Embryonic facial prominence (tissue), 1 donor: Measurements from ENCODE around the gene HENMT1.
"Not testable (repeated sequence)": the region's sequence is repeated elsewhere in the genome, so short reads cannot be mapped to it uniquely, and the experiment has no call there.

Source experiments
- DNase-seq: peaks from one replicate; pipeline ENCODE4 v3.0.0-alpha.2; 2016; ENCODE audit errors: extremely low spot score

HENMT1 gene

GRCh38 chr1:108671143-108671542, 10.2 kb upstream of the HENMT1 start:
- DNase-seq: no peak

GRCh38 chr1:108670131-108670773, 9.4 kb upstream of the HENMT1 start:
- no peak for DNase-seq

GRCh38 chr1:108669679-108670078, 8.8 kb upstream of the HENMT1 start:
- no peak for DNase-seq

- no peak for DNase-seq
These were observed 7.9 kb upstream of the HENMT1 start for GRCh38 chr1:108668777-108669176.

GRCh38 chr1:108667422-108667821, 6.5 kb upstream of the HENMT1 start:
- not testable (repeated sequence) for DNase-seq

GRCh38 chr1:108665771-108666170, 4.9 kb upstream of the HENMT1 start:
- DNase-seq: no peak

- no peak for DNase-seq
These were observed 4.2 kb upstream of the HENMT1 start for GRCh38 chr1:108665067-108665466.

GRCh38 chr1:108664481-108664880, 3.6 kb upstream of the HENMT1 start:
- DNase-seq: no peak

GRCh38 chr1:108663074-108663473, 2.2 kb upstream of the HENMT1 start:
- DNase-seq: no peak

GRCh38 chr1:108657356-108658080, 3.4 kb downstream of the HENMT1 start:
- no peak for DNase-seq

GRCh38 chr1:108653431-108654105, 7.3 kb downstream of the HENMT1 start:
- DNase-seq: no peak

GRCh38 chr1:108646648-108647269, 14.1 kb downstream of the HENMT1 start:
- no peak for DNase-seq

GRCh38 chr1:108646265-108646647, 14.6 kb downstream of the HENMT1 start:
- no peak for DNase-seq

GRCh38 chr1:108645564-108646184, 15.2 kb downstream of the HENMT1 start:
- DNase-seq: no peak

- no peak for DNase-seq
These were observed 15.9 kb downstream of the HENMT1 start for GRCh38 chr1:108644984-108645383.

GRCh38 chr1:108643492-108644335, 17.2 kb downstream of the HENMT1 start:
- peak; percentile 59 for DNase-seq

- not testable (repeated sequence) for DNase-seq
These were observed 20.0 kb downstream of the HENMT1 start for GRCh38 chr1:108640863-108641262.

GRCh38 chr1:108639899-108640560, 20.9 kb downstream of the HENMT1 start:
- DNase-seq: no peak

- no peak for DNase-seq
These were observed 24.0 kb downstream of the HENMT1 start for GRCh38 chr1:108636876-108637275.

GRCh38 chr1:108634521-108634920, 26.4 kb downstream of the HENMT1 start:
- DNase-seq: no peak

GRCh38 chr1:108628665-108629064, 32.2 kb downstream of the HENMT1 start:
- no peak for DNase-seq
